K562 (cell line): ENCODE data around the gene POLD1. TPM values are rescaled to one million over a fixed set of nuclear protein-coding genes. Genes with fewer than 3 reads are reported as not detected.

Source experiments
- ADNP ChIP-seq: fragments of 200-800 bp; sonication (Bioruptor generic); IDR thresholded peaks from 2 replicates; pipeline ENCODE4 v1.6.1; 2016; ENCODE audit warnings: missing genetic modification characterization, missing compliant biosample characterization
- EP300 ChIP-seq: IDR thresholded peaks from 2 replicates; pipeline ENCODE4 v1.6.1; 2012; ENCODE audit warnings: low read length, improper control_type of control experiment
- EWSR1 ChIP-seq: fragments of 450-650 bp; IDR thresholded peaks from 2 replicates; pipeline ENCODE4 v1.6.1; 2018; ENCODE audit warnings: borderline replicate concordance, mild to moderate bottlenecking, low read depth, moderate library complexity; ENCODE audit not compliant: partially characterized antibody
- KLF1 ChIP-seq: fragments of 450-650 bp; IDR thresholded peaks from 2 replicates; pipeline ENCODE4 v1.6.1; 2016; ENCODE audit warnings: missing genetic modification characterization, missing compliant biosample characterization
- NFXL1 ChIP-seq: fragments of 450-650 bp; formaldehyde crosslinking; IDR thresholded peaks from 2 replicates; pipeline ENCODE4 v1.4.0; 2021; ENCODE audit warnings: mild to moderate bottlenecking
- PCBP2 ChIP-seq: fragments of 200-400 bp; formaldehyde crosslinking; IDR thresholded peaks from 2 replicates; pipeline ENCODE4 v1.6.1; 2018; ENCODE audit warnings: low read length, low read depth, mild to moderate bottlenecking, moderate library complexity; ENCODE audit not compliant: poor library complexity, severe bottlenecking
- TRIM28 ChIP-seq: fragments of 450-650 bp; IDR thresholded peaks from 2 replicates; pipeline ENCODE4 v1.6.1; 2017
- WHSC1 ChIP-seq: IDR thresholded peaks from one replicate; pipeline ENCODE4 v1.6.1; 2012; ENCODE audit warnings: low read length, control low read depth, inconsistent platforms
- XRCC4 ChIP-seq: IDR thresholded peaks from one replicate; pipeline ENCODE4 v1.6.1; 2011; ENCODE audit not compliant: insufficient read depth, insufficient read length; ENCODE audit errors: extremely low read depth
- polyA plus RNA-seq, 8 experiments: library from polyadenylated mRNA; depleted of rRNA in 4 of 8; stranded (reverse) in 5 of 8; unstranded in 3 of 8; fragments of >200 nt; fragmentation: Nextera tagmentation in 2 of 8; fragmentation: Illumina TruSeq in 1 of 8; extraction: Ambion mirVana in 2 of 8; extraction: Trizol in 1 of 8; gene quantifications; 2 replicates each; pipeline versions ENCODE4 v1.2.1 to v1.2.3, GENCODE V29; 2011 to 2014; ENCODE audit warnings: inconsistent platforms in 1 of 8, missing spikeins in 1 of 8
- total RNA-seq, 7 experiments: library from RNA; depleted of rRNA in 6 of 7; stranded (reverse); fragments of >200 nt in 6 of 7; fragmentation: Illumina TruSeq in 2 of 7; extraction: Trizol in 2 of 7; gene quantifications; 2 replicates each; pipeline versions ENCODE4 v1.2.1 to v1.2.3, GENCODE V29; 2011 to 2021; ENCODE audit warnings: low replicate concordance in 1 of 7
- TF ChIP-seq, protein P1 (sequence below), 2 experiments: IDR thresholded peaks in 1 of 2; conservative IDR thresholded peaks in 1 of 2; 2 replicates each; pipeline ENCODE4 v1.6.1; 2016; ENCODE audit warnings: low read depth in 2 of 2, mild to moderate bottlenecking in 1 of 2, missing compliant biosample characterization in 1 of 2, missing genetic modification characterization in 1 of 2, moderate library complexity in 1 of 2
- TF ChIP-seq, protein P2 (sequence below): sonication (generic); IDR thresholded peaks from 2 replicates; pipeline ENCODE4 v1.6.1; 2016
- TF ChIP-seq, protein P3 (sequence below): IDR thresholded peaks from 2 replicates; pipeline ENCODE4 v1.6.1; 2014; ENCODE audit warnings: antibody characterized with exemption
- TF ChIP-seq, protein P4 (sequence below): sonication (generic); formaldehyde crosslinking; IDR thresholded peaks from 2 replicates; pipeline ENCODE4 v1.8.0; 2023; ENCODE audit warnings: mild to moderate bottlenecking, missing genetic modification reagents
- TF ChIP-seq, protein P5 (sequence below): fragments of 250-450 bp; sonication (Bioruptor Pico); IDR thresholded peaks from 2 replicates; pipeline ENCODE4 v1.5.0; 2020; ENCODE audit warnings: mild to moderate bottlenecking, borderline replicate concordance

POLD1 gene
- total and polyA plus RNA-seq, 9 of the 15 experiments (the other 6 are each of a cell fraction or from before 2014, with no cell fraction given) = 1.3 to 312 (median 47.8) TPM

DNA sequence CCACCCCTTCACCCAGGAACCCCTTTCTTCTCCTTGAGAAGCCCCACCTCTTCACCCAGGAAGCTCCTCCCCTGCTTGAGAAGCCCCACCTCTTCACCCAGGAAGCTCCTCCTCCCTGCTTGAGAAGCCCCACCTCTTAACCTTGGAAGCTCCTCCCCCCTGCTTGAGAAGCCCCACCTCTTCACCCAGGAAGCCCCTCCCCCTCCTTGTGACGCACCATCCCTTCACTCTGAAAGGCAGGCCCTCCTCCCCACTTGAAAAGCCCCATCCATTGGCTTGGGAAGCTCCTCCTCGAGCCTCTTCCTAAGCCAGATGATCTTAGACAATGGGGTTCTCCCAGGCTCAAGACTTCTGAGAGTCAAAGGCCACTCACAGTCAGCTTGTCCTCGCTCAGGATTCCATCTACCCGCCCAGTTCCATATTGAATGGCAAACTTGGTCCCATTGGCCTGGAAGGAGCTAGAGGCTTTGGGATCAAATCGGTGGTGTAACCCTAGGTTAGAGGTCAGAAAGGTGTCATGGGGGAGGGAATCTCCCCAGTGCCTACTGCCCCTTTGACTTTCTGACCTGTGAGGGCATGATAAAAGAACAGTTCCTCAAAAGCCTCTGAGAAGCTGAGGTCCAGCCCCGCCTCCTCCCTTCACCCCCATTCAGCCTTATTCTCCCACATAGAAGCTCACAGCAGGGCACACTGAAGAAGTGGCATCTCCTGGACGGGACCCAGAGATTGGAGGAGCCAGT lies 22.7 kb upstream of the POLD1 start (continued):
- TF ChIP-seq, protein P1, sequence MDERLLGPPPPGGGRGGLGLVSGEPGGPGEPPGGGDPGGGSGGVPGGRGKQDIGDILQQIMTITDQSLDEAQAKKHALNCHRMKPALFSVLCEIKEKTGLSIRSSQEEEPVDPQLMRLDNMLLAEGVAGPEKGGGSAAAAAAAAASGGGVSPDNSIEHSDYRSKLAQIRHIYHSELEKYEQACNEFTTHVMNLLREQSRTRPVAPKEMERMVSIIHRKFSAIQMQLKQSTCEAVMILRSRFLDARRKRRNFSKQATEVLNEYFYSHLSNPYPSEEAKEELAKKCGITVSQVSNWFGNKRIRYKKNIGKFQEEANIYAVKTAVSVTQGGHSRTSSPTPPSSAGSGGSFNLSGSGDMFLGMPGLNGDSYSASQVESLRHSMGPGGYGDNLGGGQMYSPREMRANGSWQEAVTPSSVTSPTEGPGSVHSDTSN (CRISPR knock-in tag; IDR thresholded peaks at IDR 0.05; ENCODE audit: low read depth) = no peak
- TF ChIP-seq, protein P1 (tag; conservative IDR thresholded peaks at IDR 0.05; ENCODE audit: low read depth) = no peak
- TF ChIP-seq, protein P2, sequence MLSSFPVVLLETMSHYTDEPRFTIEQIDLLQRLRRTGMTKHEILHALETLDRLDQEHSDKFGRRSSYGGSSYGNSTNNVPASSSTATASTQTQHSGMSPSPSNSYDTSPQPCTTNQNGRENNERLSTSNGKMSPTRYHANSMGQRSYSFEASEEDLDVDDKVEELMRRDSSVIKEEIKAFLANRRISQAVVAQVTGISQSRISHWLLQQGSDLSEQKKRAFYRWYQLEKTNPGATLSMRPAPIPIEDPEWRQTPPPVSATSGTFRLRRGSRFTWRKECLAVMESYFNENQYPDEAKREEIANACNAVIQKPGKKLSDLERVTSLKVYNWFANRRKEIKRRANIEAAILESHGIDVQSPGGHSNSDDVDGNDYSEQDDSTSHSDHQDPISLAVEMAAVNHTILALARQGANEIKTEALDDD = no peak
- TF ChIP-seq, protein P3, sequence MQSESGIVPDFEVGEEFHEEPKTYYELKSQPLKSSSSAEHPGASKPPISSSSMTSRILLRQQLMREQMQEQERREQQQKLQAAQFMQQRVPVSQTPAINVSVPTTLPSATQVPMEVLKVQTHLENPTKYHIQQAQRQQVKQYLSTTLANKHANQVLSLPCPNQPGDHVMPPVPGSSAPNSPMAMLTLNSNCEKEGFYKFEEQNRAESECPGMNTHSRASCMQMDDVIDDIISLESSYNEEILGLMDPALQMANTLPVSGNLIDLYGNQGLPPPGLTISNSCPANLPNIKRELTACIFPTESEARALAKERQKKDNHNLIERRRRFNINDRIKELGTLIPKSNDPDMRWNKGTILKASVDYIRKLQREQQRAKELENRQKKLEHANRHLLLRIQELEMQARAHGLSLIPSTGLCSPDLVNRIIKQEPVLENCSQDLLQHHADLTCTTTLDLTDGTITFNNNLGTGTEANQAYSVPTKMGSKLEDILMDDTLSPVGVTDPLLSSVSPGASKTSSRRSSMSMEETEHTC = no peak
- TF ChIP-seq WHSC1 (no peak), NFXL1 (no peak), KLF1 (tag) (no peak), TRIM28 (no peak), ADNP (tag) (no peak), EP300 (peak; percentile 19; the same call in 1 of the 2 replicates), PCBP2 (no peak), EWSR1 (no peak), XRCC4 (no peak)
- TF ChIP-seq, protein P4, sequence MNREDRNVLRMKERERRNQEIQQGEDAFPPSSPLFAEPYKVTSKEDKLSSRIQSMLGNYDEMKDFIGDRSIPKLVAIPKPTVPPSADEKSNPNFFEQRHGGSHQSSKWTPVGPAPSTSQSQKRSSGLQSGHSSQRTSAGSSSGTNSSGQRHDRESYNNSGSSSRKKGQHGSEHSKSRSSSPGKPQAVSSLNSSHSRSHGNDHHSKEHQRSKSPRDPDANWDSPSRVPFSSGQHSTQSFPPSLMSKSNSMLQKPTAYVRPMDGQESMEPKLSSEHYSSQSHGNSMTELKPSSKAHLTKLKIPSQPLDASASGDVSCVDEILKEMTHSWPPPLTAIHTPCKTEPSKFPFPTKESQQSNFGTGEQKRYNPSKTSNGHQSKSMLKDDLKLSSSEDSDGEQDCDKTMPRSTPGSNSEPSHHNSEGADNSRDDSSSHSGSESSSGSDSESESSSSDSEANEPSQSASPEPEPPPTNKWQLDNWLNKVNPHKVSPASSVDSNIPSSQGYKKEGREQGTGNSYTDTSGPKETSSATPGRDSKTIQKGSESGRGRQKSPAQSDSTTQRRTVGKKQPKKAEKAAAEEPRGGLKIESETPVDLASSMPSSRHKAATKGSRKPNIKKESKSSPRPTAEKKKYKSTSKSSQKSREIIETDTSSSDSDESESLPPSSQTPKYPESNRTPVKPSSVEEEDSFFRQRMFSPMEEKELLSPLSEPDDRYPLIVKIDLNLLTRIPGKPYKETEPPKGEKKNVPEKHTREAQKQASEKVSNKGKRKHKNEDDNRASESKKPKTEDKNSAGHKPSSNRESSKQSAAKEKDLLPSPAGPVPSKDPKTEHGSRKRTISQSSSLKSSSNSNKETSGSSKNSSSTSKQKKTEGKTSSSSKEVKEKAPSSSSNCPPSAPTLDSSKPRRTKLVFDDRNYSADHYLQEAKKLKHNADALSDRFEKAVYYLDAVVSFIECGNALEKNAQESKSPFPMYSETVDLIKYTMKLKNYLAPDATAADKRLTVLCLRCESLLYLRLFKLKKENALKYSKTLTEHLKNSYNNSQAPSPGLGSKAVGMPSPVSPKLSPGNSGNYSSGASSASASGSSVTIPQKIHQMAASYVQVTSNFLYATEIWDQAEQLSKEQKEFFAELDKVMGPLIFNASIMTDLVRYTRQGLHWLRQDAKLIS (CRISPR knock-in tag) = 0 out of 2 replicates have a peak, but pooled peaks have one; percentile 72
- TF ChIP-seq, protein P5, sequence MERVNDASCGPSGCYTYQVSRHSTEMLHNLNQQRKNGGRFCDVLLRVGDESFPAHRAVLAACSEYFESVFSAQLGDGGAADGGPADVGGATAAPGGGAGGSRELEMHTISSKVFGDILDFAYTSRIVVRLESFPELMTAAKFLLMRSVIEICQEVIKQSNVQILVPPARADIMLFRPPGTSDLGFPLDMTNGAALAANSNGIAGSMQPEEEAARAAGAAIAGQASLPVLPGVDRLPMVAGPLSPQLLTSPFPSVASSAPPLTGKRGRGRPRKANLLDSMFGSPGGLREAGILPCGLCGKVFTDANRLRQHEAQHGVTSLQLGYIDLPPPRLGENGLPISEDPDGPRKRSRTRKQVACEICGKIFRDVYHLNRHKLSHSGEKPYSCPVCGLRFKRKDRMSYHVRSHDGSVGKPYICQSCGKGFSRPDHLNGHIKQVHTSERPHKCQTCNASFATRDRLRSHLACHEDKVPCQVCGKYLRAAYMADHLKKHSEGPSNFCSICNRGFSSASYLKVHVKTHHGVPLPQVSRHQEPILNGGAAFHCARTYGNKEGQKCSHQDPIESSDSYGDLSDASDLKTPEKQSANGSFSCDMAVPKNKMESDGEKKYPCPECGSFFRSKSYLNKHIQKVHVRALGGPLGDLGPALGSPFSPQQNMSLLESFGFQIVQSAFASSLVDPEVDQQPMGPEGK (CRISPR knock-in tag) = no peak
